ENCODE measurements around the gene NUCKS1.

GRCh38 chr1:205756552-205756951, 6.6 kb upstream of the NUCKS1 start:
- TF ChIP-seq EP300 (IDR thresholded peaks at IDR 0.05) (no peak), CTCF (IDR thresholded peaks at IDR 0.05) (no peak)
